ENCODE results near the gene CFAP77. TPM values are rescaled to one million over a fixed set of nuclear protein-coding genes. Genes with fewer than 3 reads are reported as not detected.

The CFAP77 gene
- total and polyA plus RNA-seq, 2 of the 8 experiments (the other 6 are each of a cell fraction or from before 2014, with no cell fraction given), result 0.63 to 0.97 TPM

DNA sequence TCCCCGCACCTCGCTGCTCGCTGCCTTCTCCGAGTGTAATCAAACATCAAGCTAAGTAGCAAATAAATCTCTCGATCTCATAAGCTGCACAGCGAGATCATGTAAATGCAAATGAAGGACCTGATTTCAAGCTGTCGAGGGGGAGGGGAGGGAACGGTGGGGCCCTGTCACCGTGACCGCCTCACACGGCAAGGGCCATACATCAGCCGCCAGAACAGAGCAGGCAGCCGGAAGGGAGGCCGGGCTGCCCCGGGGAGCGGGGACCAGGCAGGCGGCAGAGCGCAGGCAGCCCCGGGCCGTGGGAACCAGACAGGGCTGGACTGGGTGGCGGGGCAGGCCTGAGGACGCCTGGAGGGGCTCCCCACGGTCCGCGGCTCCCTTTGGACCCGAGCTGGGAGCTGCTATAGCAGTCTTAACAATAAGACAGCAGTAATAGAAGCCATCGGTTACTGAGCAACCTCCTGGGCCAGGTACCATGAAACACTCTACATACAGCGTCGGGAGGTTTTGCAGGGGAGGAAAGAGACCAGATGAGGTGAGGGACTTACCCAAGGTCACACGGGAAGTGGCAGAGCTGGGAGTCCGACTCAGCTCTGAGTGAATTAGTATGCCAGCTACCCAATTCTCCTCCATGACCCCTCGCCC lies 76.8 kb downstream of the CFAP77 start:
- H3K4me1 ChIP-seq (replicated peaks in 1 of 4; ENCODE audit: control insufficient read depth in 3 of 4, insufficient read depth in 4 of 4, low read length in 3 of 4), result peaks cover 0 to 4% (median 2%) of the 10 kb centered on the region in 4 experiments; a peak in 3 of 7 replicates
- peak overlapping the region; percentile 69; the same call in 1 of the 2 replicates for H4K8ac ChIP-seq (ENCODE audit: extremely low read depth, insufficient read depth, low read length)
- H3K4me3 ChIP-seq (ENCODE audit: extremely low read depth in 1 of 4, insufficient read depth in 2 of 4, low read depth in 3 of 4, low read length in 4 of 4), result no peak overlapping the region
- no peak overlapping the region for H3K4ac ChIP-seq (replicated peaks; ENCODE audit: insufficient read length, low read depth, low read length)
- H2AK5ac ChIP-seq (ENCODE audit: low read depth, low read length), result no peak overlapping the region
- no peak overlapping the region for H3K14ac ChIP-seq (ENCODE audit: insufficient read length)
- H3K9me3 ChIP-seq (ENCODE audit: insufficient read depth in 2 of 2, low read depth in 1 of 2, low read length in 1 of 2), result no peaks in the 10 kb centered on the region
- no peaks in the 10 kb centered on the region for H3K27me3 ChIP-seq (replicated peaks in 1 of 4; ENCODE audit: control insufficient read depth in 3 of 4, extremely low read depth in 1 of 4, insufficient read depth in 3 of 4, low read length in 3 of 4)
- POLR2A ChIA-PET (ENCODE audit: partially characterized antibody), result interaction anchor here (0.6 kb wide), 1 partner anchor 38 kb away, joined by 3 read pairs; no protein-coding TSS in a partner anchor
- DNase-seq (ENCODE audit: low read depth in 1 of 2, low spot score in 2 of 2), result no peak
- no peak overlapping the region for H3K18ac ChIP-seq (ENCODE audit: extremely low read depth, low read length)
- no peak overlapping the region for H2BK120ac ChIP-seq (replicated peaks; ENCODE audit: low read depth, low read length)
- no peak overlapping the region for H2BK20ac ChIP-seq (ENCODE audit: low read length)
- no peak overlapping the region for H3K4me2 ChIP-seq (ENCODE audit: insufficient read depth in 1 of 2, low read depth in 2 of 2, low read length in 2 of 2)
- no peaks in the 10 kb centered on the region for H3K36me3 ChIP-seq (ENCODE audit: control insufficient read depth in 2 of 4, insufficient read depth in 4 of 4, low read length in 3 of 4)
- FAIRE-seq, result no peak
- no peak overlapping the region for H2BK12ac ChIP-seq (ENCODE audit: low read depth, low read length)
- no peaks in the 10 kb centered on the region for H3K23me2 ChIP-seq (ENCODE audit: low read depth, low read length)
- CTCF ChIA-PET (ENCODE audit: partially characterized antibody), result interaction anchor here (0.6 to 2.4 kb wide), 9 partner anchors 9 to 88 kb away, joined by 3 to 8 read pairs (median 3); no protein-coding TSS in a partner anchor
- H3K79me2 ChIP-seq (ENCODE audit: control insufficient read depth in 1 of 2, insufficient read depth in 2 of 2, low read length in 2 of 2), result no peaks in the 10 kb centered on the region
- WGBS, 2 experiments (ENCODE audit: extremely low coverage in 1 of 2, insufficient coverage in 1 of 2, insufficient read length in 1 of 2, insufficient replicate concordance in 2 of 2, low coverage in 1 of 2, low lambda C conversion rate in 2 of 2, missing lambda C conversion rate in 1 of 2), result 85% methylated on average over 26 of the region's 32 CpGs; no CpG with 5 or more reads in 1 of the 2 experiments
- no peaks in the 10 kb centered on the region for H4K20me1 ChIP-seq (replicated peaks in 1 of 2; ENCODE audit: control insufficient read depth in 1 of 2, insufficient read depth in 2 of 2, low read length in 2 of 2)
- no peak overlapping the region; the same call in 1 of the 2 replicates for H2BK15ac ChIP-seq (ENCODE audit: low read length)
- peak overlapping the region; percentile 39 for H3K23ac ChIP-seq (ENCODE audit: insufficient read length)
- no peak overlapping the region for H3K9ac ChIP-seq (replicated peaks in 1 of 4; ENCODE audit: extremely low read depth in 1 of 4, low read depth in 3 of 4, low read length in 3 of 4)
- no peak overlapping the region for H3K56ac ChIP-seq (replicated peaks; ENCODE audit: insufficient read length, low read depth, low read length)
- H4K5ac ChIP-seq (ENCODE audit: insufficient read length, low read depth, low read length), result no peak overlapping the region
- H3K79me1 ChIP-seq (ENCODE audit: low read depth, low read length), result no peaks in the 10 kb centered on the region
- no peak overlapping the region for H4K91ac ChIP-seq (replicated peaks; ENCODE audit: insufficient read length, low read length)
- H2AFZ ChIP-seq (ENCODE audit: low read length), result no peak overlapping the region
- no peak overlapping the region for H2BK5ac ChIP-seq (ENCODE audit: low read depth, low read length)
- H3K27ac ChIP-seq (ENCODE audit: low read depth, low read length), result no peak overlapping the region
- TF ChIP-seq PHF8 (conservative IDR thresholded peaks at IDR 0.05; ENCODE audit: low read depth, low read length), result no peak

All from H1 (cell line).